Measurements from ENCODE around the gene GDF15. TPM values are rescaled to one million over a fixed set of nuclear protein-coding genes. Genes with fewer than 3 reads are reported as not detected.

GDF15 gene
- total RNA-seq, 1 donor from 2014 or later, result 0.54 TPM

DNA sequence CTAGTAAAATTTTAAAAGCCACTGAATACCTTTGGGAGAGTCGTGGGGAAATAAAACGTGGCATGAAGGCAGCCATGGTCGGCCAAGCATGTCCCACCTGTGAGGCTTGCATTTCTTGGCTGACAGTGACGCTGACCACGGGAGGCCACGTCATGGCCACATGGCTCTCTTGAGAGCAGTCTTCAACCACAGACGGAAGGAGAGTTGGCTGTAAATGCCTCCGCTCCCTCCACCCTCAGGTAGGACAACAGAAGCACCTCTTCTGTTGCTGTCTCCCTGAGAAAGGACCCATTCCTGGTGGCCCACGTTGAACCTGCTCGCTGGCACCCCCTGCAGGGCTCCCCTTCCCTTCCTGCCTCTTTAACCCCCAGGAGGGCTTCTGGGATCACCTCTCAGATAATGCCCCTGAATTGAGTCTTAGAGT is 22.1 kb downstream of the GDF15 start:
- intact Hi-C loops (cut with DNase I), result no loop called here
- DNase-seq, result peak; percentile 57
- ATAC-seq (ENCODE audit: poor library complexity), result peak; percentile 34

DNA sequence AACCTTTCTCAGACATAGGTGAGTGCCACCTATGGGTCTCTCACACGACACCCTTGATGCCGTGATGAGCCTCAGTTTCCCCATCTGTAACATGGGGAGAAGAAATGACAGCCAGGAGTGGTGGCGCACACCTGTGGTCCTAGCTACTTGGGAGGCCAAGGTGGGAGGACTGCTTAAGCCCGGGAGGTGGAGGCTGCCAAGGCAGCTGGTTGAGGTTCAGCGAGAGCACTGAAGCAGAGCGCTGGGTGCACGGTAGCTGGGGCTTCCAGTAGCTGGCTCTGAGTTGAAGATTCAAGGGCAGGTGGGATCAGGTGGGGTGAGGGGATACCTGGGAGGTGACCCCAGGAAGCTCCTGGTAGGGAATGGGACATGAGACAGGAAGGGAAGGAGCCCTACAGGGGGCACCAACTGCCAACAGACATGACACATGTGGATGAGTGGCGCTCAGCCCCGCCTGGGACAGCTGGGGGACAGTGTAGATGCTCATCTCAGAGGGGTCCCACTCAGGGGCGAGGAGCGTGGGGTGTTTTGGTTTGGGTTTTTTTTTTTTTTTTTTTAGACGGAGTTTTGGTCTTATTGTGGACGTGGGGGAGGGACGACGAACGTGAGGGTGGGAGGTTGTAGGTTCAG is 26.8 kb downstream of the GDF15 start:
- intact Hi-C loops (cut with DNase I), result loop anchor here (5.0 kb wide), 3 partner anchors 65 to 205 kb away; no protein-coding TSS in a partner anchor
- ATAC-seq (ENCODE audit: poor library complexity) (no peak), DNase-seq (no peak)

DNA sequence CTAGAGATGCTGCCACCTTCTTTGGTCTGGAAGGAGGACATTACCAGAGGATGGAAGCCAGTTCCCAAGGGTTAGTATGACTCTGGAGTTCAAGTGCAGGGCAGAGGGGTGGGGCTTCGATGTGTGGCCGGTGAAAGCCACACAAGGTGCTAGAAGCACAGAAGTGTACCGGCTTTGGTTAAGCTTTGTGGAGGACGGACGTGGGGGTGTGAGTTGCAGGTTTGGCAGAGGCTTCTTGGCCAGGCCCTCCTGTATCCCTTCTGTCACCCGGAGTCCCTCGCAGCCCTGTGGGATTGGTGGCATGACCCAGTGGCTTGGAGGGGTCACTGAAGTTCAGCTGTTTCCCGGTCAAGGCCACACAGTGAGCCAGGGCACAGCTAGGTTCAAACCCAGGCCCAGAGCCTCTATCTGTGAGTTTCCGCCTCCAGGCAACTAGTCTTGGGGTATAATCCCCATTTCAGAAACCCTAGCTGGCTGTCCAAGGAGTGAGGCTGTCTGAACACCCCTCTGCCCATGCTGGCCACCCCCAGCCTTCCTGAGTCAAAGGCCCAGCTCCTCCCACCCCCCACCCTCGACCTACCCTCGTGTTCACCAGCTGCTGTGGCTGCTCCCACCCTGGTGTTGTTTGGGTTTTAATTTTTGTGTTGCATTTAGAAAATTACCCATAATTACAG is 28.7 kb downstream of the GDF15 start:
- ATAC-seq (ENCODE audit: poor library complexity), result no peak
- intact Hi-C loops (cut with DNase I), result loop anchor here (5.0 kb wide), 3 partner anchors 67 to 207 kb away; no protein-coding TSS in a partner anchor
- DNase-seq, result peak; percentile 60

DNA sequence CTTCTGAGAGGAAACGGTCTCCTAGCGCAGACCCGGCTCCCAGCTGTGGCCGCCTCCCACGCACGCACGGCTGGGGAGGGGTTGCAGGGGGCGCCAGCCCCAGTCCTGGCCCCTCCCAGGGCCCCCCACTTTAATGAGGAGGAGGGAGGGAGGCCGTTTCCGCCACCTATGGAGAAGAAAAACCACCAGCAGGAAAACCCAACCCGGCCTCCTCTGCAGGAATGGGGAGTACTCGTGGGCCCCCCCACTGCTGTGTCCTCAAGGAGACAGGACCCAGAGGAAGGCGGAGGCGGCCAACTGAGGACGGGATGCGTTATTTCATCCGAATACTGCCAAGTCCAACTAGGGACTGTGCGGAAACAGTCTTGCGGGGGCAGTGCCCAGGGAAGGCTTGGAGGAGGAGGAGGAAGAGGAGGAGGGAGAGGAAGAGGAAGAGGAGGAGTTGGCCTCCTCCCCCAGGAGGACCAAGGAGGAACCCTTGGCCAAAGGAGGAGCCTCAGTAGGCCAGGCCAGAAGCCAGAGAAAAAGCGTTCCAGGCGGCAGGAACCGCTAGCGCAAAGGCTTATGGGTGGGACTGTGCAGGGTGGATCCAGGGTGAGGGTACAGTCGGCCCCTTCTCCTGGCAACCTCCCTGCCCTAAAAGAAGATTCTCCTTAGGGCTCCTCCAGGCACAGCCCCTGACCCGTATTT is 29.4 kb downstream of the GDF15 start:
- peak; percentile 27 for ATAC-seq (ENCODE audit: poor library complexity)
- DNase-seq, result peak; percentile 83
- intact Hi-C loops (cut with DNase I), result no loop called here

DNA sequence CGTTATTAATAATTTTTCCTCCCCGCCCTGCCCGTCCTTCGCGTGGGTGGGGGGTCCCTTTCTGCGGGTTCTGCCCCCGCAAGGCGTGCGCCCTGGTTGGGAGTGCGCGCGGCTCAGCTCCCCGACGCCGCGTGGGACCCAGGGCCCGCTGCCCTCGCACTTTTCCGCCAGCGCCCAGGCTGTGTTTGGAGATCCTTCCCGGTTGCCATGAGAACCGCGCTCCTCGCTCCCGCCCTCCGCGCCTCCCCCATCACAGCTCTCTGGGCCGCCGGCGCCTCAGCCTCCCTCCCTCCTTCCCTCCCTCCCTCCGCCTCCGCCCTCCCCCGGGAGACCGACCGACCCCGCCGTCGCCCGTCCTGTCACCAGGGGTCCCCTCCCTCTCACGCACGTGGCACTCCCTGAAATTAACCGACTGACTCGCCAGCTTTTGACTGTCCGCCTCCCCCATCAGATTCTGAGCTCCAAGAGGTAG is 30.9 kb downstream of the GDF15 start:
- peak; percentile 64 for ATAC-seq (ENCODE audit: poor library complexity)
- peak; percentile 95 for DNase-seq
- intact Hi-C loops (cut with DNase I), result no loop called here

DNA sequence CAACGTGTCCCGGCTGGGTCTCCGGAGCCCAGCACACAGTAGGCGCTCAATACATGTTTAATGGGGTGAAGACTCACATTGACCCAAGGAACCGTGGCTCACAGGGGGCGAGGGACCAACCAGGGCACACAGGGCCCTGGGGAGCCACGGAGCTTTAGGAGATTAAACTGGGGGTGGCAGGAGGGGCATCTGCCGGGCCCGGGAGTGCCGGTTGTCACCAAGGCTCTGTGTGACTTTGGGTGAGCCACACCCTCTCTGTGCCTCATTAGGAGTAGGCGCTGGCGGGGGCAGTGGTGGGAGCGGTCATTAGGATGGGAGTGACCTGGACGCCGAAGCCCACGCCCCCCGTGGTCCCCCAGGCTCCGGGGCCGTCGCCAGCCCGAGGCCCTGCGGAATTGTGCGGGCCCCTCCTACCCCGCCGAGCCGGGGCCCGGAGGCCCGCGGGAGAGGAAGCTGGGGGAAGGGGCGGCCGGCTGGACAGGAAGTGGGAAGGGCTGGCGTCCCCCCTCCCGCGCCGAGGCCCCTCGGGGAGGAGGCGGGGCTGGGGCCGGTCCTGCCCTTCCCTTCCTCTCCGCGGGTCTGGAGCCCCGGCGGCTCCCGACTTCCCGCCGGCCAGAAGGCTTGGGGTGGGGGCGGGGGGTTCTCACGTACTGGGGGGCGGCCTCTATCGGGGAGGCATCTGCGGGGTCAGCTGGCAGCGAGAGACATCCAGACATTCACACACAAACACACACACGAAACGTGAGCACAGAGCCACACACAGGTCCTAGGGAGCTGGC is 31.5 kb downstream of the GDF15 start:
- ATAC-seq (ENCODE audit: poor library complexity), result peak; percentile 60
- peak; percentile 91 for DNase-seq
- intact Hi-C loops (cut with DNase I), result no loop called here

DNA sequence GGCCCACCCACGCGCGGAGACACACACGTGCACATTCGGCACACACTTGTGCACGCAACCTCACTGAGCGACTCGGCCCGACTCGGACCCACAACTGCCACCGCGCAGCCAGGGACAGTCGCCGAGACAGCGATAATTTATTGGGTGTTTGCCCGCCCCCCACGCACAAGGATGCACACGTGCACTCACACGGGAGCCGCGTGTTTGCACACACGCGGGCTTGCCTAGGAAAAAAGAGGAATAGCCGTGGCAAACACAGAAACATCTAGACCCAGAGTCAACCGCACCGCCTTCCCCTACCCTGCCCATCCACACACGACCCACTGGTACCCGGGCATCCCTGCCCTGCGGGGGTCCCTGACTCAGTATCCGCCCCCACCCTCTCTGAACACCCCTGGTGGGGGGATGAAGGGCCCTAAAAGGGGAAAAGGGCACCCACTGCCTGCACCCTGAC is 32.1 kb downstream of the GDF15 start:
- DNase-seq, result no peak
- peak; percentile 0 for ATAC-seq (ENCODE audit: poor library complexity)
- intact Hi-C loops (cut with DNase I), result no loop called here

DNA sequence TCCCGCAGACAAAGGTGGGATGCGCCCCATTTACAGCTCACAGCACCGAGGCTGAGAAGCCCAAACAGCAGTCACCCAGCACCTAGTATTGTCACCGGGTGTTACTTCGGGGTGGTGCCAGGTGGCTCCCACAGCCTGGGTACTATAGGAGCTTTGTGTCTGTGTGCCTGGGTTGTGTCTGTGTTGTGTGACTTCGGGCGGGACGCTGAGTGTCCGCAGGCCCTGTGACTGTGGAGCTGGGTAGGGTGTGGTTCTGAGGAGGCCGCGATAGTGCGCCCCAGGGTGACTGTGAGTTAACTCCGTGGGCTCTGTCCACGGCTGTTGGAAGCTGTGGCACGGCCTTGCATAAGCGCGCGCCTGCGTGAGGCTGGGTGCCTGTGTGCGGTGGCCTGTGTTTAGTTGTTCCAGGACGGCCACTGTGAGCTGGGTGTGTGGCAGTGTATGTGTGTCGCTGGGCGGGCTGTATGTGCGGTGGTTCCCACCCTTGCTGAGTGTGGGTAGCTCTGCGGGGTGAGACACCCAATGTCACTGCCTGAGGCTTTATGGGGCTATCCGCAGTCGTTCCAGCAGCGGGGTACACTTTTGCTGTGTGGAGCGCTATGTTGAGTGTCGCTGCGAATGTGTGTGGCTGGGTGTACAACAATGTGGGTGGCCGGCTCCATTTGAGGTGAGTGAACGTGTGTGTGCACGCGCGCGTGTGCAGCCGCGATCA is 32.7 kb downstream of the GDF15 start:
- intact Hi-C loops (cut with DNase I), result no loop called here
- DNase-seq (peak; percentile 70), ATAC-seq (ENCODE audit: poor library complexity) (peak; percentile 2)

DNA sequence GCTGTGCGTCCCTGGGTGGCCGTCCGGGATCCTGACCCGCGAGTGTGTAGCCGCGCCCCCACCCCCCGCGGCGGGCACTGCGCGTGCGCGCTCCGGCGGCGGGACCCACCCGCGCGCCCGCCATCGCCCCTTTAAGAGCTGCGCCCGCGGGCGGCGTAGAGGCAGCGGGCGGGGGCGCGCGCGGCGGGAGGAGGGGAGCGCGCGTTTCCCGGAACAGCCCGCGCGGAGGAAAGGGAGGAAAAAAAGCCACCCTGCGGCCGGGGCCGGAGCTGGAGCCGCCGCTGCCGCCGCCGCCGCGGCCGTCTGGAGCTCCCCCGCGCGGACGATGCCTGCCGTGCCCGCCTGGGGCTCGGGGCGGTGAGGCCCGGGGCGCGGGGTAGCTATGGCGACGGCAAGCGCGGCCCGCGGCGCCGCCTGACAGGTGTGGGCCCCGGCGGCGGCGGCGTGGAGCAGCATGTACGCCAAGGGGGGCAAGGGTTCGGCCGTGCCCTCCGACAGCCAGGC is 33.3 kb downstream of the GDF15 start, which contains the start of gene SSBP4:
SSBP4 (plus strand) TSS at position 204 of the 504 bp plus-strand sequence; CDS start at position 455, 251 bp downstream.
- DNase-seq (peak; percentile 85), ATAC-seq (ENCODE audit: poor library complexity) (peak; percentile 37)
- intact Hi-C loops (cut with DNase I), result no loop called here

DNA sequence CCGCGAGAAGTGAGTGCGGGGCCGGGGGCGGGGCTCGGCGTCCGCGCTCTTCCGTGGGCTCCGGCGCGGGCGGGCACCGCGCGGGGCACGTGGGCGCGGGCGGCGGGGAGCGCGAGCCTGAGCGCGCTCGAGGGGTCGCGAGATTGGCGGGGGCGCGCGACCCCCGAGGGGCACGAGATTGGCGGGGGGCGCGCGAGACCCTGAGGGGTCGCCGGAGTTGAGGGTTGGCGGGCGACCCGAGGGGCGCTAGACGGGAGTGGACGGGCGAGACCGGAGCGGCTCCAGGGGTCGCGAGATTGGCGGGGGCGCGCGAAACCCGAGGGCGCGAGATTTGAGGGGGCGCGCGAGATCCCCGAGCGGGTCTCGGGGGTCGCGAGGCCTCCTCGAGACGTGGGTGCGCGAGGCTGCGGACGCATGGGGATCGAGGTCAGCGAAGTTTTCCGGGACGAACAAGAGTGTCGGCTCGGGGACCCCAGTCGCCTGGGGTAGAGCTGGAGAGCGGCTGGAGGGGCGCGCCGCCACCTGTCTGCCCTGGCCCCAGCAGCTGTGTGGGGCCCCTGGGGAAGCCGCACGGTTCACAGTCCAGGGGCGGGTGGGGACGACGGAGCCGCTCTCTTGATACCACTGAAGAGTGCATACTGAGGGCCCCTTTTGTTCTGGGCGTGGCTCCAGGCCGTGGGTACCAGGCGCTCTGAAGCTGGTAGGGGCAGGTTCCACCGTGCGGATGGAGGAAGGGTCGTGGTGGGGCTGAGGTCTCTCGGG is 33.9 kb downstream of the GDF15 start:
- intact Hi-C loops (cut with DNase I), result no loop called here
- no peak for DNase-seq
- no peak for ATAC-seq (ENCODE audit: poor library complexity)

DNA sequence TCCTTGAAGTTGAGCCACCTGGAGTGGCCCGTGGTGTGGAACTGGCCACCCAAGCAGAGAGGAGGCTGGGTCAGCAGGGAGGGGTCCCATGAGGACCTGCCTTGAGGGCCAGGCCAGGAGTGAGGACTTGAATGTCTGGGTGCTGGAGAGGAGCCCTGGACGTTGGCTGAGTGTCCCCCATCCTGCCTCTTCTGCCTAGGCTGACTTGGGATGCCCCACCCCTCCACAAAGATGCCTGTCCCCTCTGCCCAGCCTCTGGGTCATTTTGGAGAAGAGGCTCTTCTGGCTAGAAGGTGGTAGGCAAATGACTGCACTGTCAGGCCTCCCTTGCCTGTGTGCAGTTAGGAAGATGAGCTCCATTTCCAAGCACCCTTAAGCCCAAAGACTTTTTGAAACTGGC is 35.0 kb downstream of the GDF15 start:
- intact Hi-C loops (cut with DNase I), result no loop called here
- ATAC-seq (ENCODE audit: poor library complexity), result no peak
- no peak for DNase-seq

DNA sequence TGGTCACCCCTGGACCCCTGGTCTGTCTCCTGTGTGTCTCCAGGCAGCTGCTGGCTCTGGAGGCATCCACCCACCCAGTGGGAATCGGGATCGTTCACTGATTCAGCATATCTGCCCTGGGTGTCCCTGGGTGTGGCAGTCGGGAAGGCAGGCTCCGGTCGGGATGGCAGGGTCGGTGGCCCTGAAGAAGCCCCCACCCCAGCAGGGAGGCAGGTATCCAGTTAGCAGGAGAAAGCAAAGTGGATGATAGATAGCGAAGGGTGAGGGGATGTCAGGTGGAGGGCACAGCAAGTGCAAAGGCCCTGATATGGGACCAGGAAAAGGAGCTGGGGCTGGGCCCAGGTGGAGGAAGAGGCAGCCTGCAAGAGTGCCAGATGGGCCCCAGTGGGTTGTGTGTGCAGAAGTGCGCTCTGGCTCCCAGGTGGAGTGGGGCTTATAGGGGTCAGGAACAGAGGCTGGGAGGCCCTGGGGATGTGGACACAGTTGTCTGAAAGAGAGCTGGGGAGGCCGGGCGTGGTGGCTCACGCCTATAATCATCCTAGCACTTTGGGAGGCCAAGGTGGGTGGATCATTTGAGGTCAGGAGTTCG is 35.5 kb downstream of the GDF15 start:
- DNase-seq (no peak), ATAC-seq (ENCODE audit: poor library complexity) (no peak)
- intact Hi-C loops (cut with DNase I), result no loop called here

DNA sequence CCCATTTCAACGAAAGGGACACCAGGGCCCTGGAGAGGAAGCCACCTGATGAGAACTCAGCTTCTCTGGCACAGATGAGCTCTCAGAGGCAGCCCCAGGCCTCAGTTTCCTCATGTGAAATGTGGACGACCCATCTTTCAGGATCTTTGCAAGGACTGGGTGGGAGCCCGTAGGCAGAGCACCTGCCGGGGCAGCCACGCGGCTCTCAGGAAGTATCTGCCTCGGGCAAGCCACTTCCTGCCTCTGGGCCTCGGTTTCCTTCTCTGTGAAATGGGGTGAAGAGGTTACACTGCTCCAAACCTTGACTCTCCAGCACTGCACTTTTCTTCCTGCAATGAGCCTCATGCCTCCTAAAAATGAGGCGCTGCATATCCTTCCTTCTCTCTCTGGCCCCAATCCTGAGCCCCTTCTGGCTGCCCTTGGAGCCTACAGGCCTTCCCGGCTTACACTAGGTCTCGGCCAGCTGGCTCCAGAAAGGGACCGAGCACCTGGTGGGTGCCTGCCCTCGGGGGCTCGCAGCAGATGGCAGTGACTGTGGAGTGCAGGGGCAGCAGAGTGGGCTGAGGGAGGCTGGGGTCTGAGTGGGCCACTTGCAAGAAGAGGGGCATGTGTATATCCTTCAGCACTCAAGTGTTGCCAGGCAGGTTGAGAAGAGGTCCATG is 36.7 kb downstream of the GDF15 start:
- no peak for DNase-seq
- intact Hi-C loops (cut with DNase I), result no loop called here
- no peak for ATAC-seq (ENCODE audit: poor library complexity)

DNA sequence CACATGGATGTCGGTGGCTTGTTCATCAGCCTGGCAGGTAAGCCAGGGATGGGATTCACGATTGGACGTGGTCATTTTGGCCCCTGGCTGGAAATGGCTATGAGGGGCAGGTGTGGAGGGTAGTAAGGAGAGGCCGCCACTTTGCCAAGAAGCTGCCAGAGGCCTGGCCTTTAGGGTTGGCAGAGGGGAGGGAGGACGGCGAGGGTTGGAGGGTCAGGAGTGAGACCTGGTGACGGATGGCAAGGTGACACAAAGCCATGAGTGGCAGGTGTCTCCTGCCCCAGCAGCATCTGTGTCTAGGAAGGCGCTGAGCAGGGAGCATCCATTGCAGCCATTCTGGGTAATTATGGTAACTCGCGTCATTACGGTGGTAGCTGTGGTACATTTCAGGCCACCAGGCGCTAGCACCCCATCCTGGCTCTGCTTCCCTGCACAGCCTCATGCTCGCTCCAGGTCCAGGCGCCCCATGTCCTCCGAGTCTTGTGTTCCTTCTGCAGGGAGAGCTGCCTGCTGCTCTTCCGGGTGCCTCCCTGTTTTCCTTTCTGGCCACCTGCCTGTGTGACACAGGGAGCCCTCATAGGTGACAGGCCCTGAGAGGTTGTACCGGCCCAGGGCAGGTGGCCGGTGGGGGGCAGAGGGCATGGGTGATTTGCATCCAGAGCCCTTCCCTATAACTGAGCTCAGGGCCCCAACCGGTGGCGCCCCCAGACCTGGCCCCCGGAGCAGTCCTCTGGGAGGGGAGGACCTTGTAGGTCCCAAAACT is 37.5 kb downstream of the GDF15 start:
- ATAC-seq (ENCODE audit: poor library complexity) (no peak), DNase-seq (no peak)
- intact Hi-C loops (cut with DNase I), result no loop called here

DNA sequence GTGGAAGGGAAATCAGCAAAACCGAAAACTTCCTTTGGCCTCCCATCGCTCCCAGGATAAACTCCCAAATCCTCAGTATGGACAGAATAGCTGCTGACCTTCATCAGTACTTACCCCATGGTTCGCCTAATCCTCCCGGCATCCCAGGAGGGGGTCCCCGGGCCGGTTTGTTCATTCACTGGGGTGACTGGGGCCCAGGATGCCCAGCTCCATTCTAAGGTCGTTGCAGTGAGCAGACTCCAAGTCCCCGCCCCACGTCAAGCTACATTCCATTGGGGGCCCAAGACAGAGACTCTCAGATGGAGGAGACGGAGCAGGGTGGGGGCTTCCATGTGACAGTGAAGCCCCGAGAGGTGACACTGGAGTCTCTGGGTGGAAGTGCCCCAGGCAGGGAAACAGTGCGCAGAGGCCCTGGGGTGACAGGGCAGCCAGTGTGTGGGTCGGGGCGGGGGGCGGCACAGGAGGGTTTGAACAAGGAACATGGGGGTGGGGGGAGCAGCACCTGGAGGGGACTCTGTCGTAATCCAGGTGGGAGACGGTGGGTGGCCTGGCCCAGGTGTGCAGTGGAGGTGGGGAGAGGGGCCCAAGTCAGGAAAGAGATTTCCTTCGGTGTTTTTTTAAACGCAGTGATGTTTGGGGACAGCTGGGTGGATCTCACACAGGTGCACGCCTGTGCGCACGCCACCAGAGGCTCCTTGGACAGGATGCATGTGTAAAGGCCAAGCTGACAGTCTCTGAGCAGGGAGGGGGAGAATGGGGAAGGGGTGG is 38.3 kb downstream of the GDF15 start:
- DNase-seq (no peak), ATAC-seq (ENCODE audit: poor library complexity) (no peak)
- intact Hi-C loops (cut with DNase I), result no loop called here
